ENCODE results near the gene TRIO.

TRIO gene

DNA sequence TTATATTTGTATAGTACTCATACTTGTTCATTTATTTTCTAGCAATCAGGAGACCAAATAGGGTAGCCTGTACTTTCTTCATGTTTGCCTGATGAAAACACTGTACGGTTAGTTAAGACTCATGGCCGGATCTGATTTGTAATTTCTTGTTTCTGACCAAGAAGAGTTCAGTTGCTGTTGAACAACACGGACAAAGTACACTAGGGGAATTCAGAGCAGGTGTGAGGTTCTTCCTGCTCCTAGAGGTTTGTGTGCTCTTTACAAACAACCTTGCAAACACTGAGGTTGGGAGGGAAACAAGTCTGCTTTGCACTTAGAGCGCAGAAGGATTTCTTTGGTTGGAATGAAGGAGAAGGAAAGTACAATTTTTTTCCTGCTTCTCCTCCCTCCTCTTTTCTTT, 69.7 kb downstream of the TRIO start:
- no peak for DNase-seq

DNA sequence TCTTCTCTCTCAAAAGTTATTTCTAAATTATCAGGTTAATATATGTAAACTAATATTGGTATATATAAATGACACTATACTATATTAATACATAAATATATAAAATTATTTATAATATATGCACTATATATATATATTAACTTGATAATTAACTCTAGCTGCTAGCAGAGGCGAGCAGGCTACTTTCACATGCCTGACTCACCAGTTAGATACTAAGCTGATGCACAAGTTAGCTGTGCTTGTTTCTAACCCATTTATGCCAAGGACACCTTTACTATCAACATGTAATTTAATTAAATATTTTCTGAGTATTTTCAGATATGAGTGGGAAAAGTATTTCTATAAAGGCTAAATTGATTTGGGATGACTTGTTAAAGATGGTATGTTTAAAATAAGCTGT, 70.1 kb downstream of the TRIO start:
- no peak for DNase-seq

DNA sequence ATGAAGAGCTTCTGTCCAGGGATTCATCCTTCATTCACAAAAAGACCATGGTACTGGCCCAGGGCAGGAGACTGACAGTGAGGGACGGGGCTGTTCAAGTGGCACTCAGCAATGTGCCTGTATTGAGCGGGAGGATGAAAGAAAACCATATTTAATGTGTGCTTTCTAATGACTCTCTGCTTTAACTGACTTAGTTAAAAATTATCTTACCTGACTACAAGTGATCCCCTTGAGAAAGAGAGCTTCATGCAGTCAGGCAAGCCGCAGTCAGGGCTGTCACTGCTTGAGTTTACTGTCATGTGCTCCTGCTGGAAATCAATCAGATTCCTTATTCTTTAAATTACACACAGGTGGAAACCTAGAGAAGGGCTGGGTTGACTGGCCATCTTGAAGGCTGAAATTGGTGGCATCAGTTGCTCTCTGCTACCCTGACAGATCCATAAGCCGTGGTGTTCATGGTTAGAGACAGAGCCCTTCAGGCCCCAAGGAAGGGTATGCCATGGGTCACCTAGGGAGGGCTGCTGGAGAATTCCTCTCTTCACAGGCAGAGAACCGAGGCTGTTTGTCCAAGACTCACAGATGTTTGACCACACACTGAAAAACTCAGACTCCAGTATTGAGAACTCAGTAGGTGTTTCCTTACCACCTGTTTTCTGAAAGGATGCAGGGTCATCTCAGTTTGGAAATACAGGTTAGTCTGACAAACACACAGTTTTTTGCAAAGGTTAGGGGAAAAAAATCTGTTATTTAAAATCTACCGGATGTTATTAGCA, 70.9 kb downstream of the TRIO start:
- no peak for DNase-seq

DNA sequence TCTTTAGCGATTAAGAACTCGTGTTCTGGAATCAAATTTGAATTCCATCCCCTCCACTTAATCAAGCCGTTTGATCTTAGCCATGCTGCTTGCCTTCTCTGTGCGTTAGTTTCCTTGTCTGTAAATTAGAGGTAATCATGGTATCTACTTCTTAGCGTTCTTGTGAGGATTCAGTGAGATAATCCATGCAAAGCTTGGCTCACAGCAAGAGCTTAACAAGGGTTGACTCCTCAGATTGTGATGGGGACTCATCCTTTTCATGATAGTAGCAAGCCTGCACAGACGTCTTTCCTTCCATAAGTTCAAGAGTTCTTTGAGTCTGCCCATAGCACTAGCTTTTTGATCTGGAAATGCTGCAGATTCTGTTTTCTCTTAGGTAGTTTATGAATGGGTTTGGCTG, 72.8 kb downstream of the TRIO start:
- no peak for DNase-seq

DNA sequence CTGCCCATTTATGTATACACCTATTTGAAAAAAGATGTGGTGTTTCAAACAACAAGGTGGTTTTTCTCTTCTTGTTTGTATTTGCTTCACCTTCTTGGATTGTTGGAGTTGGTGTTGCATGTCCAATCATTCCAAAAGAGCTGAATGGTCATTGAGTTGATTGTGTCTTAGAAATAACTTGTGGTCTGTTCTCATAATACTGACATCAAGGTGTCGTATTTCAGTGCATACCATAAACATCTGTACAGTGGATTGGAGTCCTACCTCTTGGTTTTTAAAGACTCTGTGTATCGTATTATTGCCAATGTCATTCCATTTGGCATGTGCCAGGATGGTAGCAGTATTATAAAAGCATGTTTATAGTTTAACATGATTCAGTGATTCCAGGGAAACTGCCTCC, 73.2 kb downstream of the TRIO start:
- no peak for DNase-seq

DNA sequence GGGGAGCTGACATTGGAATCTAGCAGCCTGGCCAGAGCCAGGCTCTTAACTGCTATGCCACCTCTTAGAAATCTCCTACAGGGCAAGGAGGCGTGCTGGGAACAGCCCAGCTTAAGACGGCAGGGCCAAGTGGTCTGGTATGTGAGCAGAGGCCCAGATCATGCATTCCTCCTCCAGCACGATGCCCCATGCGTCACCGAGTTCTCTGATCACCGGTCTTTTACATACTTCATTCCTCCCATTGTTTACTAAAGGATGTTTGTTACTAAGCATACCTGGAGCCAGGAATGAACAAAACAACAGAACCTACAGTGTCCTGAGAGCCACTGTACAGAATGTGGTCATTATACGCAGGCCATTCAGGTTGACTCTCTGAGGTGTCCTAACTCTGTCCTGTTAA, 73.8 kb downstream of the TRIO start:
- no peak for DNase-seq

DNA sequence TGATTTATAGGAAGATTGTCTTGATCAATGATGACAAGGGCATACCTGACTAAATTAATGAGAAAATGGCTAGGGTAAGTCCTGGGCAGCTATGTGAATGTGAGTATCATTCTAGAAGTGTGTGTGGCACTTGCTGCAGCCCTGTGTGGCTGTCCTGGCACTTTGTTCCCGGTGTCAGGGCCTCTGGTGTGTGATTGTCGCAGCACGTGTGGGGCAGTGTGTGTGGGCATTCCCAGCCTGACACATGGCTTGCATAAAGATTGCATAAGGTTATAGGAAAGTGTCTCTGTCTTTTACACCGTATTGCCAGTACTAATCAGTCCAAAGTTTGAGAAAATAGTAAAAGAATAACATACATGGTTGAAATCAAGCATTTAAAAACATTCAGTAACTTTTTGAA, 74.4 kb downstream of the TRIO start:
- no peak for DNase-seq

DNA sequence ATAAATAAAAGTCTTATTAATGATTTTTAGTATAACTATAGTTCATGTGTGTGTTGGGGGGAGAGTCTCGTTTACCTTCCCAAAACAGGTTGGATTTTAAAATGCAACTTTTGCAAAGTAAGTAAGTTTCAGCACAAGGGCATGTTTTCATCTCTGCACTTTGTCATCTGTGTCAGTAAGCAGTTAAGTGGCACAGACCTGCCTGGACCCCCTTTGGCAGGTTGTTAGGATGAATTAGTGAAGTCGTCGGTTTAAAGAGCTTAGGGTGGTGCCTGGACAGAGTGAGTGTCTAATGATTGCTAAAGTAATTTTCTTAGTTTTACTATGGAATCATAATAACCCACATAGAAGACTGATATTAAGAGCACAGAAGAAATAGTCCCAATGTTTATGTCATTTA, 74.9 kb downstream of the TRIO start:
- DNase-seq = no peak

DNA sequence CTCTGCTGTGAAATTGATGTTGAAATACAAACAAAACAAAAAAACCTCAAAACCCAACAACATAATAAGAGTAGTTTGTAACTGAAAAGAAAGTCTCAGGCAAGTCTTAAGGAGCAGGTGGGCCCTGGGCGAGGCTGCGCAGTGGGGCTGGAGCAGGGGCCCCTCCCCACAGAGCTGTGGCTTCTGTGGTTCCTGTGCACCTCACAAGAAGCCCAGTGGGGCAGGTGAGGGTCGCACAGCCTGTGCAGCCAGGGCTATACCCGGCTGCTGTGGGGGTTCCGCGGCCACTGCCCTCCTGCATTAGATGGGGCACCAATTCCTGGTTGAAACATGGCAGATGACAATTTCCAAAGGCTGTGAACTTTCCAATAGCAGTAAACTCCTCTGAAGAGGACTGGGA, 75.3 kb downstream of the TRIO start:
- DNase-seq = no peak

DNA sequence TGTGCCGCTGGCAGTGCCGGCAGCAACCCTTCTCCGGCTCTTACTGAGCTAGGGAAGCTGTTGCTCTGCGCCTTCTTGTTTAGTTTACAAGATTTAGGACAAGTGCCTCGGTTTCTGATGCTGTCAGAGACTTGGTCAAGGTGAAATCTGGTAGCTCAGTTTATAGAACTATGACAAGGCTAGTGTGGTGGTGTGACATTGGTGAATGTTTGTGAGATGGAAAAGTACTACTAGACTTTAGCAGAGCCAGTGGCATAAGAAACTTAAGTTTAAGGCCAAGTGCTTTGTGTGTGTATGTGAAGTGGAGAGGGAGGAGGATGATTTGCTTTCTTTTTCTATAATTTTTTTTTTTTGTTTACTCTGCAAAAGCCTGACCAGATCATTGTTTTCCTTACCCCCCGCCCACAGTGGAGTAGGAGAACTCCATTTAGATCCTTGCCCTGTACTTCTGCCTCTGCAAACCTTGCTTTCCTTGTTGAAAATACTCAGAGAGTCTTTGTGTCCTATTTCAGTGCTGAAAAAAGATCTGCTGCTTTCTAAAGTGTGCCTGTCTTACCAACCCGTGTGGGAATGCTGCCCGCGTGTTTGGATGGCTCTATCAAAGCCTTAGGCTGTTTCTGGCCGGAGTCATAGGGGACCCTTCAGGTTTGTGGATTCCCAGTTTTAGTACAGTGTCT, 75.9 kb downstream of the TRIO start:
- DNase-seq = no peak

DNA sequence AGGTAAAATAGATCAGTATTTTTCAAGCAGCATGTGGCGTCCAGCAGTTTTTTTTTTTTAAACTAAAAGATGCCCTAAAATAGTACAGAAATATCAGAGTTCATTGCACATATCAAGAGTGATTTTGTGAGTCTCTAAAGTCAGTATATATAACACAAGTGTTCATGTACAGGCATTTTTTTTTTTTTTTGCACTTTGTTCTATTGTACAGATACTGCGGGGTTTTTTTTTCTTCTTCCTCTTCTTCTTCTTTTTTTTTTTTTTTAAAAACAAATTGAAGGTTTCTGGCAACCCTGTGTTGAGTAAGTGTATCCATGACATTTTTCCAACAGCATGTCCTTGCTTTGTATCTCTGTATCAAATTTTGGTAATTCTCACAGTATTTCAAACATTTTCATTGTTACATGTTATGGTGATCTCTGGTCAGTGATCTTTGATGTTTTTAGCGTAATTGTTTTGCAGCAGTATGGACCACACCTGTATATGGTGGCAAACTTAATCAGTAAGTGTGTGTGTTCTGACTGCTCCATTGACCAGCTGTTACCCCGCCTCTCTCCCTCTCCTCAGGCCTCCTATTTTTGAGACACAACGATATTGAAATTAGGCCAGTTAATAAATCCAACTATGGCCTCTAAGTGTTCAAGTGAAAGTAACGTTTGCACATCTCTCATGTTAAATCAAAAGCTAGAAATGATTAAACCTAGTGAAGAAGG, 76.8 kb downstream of the TRIO start:
- no peak for DNase-seq

DNA sequence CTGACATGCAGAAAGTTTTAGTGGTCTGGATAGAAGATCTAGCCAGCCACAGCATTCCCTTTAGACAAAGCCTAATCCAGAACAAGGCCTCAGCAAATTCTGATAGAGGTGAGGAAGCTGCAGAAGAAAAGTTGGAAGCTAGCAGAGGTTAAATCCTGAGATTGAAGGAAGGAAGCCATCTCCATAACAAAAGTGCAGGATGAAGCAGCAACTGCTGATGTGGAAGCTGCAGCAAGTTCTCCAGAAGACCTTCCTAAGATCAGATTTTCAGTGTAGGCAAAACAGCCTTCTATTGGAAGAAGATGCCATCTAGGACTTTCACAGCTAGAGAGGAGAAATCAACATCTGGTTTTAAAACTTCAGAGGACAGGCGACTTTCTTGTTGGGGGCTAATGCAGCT, 77.5 kb downstream of the TRIO start:
- DNase-seq = no peak

DNA sequence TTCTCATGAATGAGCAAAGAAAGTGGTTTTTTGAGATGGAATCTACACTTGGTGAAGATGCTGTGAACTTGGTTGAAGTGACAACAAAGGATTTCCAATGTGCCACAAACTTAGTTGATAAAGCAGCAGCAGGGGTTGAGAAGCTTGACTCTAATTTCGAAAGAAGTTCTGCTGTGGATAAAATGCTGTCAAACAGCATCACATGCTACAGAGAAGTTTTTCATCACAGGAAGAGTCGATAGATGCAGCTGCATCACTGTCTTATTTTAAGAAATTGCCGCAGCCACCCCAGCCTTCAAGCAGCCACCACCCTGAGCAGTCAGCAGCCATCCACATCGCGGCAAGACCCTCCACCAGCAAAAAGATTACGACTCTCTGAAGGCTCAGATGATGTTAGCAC, 78.6 kb downstream of the TRIO start:
- no peak for DNase-seq

DNA sequence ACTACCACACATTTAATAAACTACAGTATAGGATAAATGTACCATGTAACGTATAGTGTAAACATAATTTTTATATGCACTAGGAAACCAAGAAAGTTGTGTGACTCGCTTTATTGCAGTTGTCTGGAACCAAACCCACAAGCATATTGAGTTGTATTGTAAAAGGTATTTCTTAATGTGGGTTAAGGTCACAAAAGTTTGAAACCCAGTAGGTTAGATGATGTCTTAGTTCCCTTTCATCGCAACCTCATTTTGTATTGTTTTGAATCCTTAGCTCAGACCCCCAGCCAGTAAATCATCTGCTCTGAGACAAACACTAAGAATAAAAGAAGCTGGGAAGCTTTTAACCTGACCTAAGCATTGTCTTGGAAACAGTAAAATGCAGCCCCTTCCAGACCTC, 79.1 kb downstream of the TRIO start:
- no peak for DNase-seq

DNA sequence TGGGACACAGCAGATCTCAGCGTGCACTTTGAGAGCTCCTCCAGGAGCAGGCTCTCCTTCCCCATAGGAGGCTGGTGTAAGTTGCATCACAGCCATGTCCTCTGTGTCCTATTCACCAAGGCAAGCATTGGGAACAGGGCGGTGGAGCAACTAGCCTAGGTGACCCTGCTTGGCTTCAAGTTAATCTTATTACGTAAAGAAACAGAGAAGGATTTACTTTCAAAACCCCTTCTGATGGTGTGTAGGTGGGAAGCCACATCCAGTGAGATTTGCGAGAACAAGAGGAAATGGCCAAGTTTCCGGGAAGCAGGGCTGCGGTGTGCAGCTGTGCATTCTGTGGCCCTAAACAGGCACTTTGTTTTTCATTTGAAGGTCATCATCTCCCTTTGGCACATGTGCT, 80.2 kb downstream of the TRIO start:
- DNase-seq = no peak

DNA sequence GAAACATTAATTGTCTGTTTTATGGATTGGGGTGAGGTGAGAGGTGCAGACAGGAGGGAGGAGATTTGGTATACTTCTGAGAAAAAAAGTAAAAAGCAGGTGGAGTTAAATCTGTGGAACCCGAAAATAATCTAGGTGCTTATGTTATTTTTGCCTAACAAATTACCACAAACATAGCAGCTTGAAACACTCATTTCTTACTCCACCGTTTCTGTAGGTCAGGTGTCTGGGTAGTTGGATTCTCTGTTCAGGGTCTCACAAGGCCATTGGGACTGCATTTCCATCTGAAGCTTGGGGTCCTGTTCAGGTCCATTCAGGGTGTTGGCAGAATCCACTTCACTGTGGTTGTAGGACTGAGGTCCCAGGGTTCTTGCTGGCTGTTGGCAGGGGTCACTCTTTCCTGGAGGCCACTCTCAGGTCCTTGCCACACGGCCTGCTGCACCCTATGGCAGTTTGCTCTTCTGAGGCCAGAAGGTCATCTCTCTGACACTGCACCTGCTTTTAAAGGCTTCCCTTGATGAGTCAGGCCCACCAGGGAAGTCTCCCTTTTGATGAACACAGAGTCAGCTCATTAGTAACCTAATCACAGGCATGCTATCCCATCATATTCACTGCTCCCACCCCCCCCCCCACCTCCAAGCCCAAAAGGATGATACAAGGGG, 82.2 kb downstream of the TRIO start:
- DNase-seq = no peak

DNA sequence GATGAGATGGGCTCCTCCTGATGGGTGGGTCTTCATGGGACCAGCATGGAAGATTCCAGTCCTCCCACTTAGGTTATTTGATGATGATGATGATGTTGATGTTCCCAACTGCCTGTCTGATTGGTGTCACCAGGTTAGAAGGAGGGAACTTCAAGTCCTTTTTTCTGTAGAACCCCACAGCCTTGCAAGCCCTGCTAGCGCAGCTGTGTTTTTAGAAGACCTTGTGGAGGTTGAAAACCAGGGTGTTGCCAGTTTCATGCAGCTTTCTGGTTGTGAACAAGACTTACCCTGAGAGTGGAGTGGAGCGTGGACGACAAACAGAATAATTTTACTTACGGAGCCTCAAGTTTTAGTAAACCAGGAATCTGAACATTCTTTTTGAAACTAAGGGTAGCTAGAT, 83.0 kb downstream of the TRIO start:
- no peak for DNase-seq

DNA sequence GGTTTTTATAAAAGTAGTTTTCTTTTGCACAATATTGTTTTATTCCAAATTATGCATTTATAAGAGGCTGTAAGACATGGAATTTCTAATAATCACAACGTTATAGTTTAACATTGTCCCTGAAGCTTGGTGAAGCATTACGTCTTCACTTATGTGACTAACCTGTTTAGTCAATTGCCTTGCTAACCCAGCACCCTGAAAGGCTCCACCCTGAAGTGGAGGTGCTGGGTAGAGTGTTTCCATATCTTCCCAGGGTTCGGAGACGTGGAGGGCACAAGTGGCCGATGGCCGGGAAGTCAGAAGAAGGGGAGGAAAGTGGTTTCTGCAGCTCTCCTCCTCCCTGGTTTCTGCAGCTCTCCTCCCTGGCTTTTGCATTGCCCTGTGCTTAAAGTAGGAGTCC, 83.4 kb downstream of the TRIO start:
- DNase-seq = no peak

DNA sequence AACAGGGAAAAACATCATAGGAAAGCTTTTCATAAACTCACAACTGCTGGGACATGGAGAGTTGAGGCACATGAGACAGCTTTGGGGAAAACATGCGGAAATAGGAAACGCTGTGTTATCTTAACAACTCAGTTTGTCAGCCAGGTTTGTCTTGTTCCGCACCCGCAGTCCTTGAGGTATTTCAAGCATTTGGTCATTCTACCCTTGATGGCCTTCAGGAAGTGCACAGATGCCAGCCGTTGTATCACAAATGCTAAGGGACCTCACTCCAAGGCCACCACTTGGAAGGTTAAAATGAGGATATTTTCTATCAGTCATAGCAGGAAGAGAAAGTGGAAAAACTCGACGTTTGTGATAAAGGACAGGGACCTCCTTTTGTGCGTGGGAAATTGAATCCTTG, 83.8 kb downstream of the TRIO start:
- DNase-seq = no peak

DNA sequence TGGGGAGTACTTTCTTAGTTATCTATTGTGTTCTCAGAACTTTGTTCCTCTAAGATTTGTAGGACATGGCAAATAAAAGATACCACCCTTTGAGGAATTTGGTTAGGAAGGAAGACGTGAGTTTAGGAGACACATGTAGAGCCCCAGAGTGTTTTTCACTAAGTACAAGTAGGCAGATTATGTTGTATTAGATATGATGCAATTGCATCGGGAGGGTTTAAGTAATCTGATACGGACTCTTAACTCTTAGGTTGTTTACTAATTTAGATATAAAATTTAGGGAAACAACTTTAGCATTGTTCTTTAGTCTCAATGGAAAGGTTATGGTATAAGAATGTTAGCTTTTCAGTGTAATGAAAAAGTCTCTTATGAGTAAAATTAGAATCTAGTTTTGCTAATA, 84.4 kb downstream of the TRIO start:
- DNase-seq = no peak

DNA sequence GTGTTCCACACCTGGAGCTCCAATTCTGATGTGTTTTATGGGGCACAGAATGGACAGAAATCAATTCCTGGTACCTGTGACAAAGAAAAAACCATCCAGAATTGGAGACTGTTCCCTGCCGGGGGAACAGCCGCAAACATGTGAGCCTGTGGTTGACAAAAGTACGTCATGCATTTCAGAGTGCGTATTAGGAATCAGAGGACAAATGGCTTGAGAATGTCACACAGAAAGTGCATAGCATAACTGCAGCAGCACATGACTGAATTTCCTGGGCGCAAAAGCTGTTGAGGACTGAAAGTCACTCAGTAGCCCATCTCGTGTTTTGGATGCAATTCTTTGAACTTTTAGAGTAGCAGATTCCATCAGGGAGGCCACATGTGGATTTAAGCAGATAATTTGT, 85.1 kb downstream of the TRIO start:
- DNase-seq = no peak

DNA sequence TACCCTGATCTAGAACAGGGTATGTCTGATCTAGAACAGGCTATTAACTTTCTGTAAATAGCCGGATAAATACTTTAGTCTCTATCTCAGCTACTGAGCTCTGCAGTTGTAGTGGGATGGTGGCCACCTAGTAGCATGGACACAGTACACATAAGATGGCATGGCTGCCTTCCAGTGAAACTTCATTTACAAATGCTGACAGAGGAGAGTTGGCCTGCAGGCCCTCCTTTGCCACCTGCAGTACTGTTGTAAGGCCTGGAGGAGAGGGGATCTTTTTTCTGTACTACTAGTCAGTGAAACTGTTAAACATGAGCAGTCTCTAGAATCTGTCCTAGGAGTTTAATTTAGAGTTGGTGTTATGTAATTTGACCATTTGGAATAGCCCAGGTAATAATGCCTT, 86.0 kb downstream of the TRIO start:
- DNase-seq = no peak

DNA sequence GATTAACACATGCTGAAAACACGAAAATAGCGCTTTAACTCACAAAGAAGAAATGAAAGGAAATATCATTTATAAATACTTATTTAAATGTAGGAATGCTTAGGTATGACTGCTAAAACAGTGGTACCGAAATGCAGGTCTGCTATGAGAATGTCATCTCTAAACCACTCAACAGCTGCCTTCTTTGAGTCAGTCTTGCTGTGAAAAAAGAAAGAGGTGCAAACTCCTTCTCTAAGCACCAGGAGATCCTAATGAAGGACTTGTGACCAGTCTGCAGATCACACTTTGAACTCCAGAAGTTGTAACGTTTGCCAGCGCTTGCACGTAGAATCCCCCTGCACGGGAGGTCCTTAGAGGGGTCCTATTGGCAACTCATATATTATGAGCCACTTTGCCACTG, 86.6 kb downstream of the TRIO start:
- DNase-seq = no peak

DNA sequence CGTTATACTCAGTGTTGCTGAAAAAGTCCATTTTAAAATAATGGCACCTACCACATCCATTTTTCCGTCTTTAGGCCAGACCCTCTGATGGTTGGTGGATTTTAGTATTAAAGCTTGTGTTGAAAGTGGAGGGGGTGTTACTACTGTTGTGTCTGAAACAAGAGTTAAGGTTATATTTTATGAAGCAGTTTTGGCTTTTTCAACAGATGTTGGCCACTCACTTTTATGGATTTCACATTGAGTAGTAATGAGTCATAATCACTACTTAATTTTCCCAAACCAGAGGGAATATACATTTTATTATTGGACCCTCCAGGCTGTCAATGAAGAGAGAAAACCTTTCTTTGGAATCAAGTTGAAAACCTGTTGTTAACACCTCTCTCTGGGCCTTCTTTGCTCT, 88.0 kb downstream of the TRIO start:
- no peak for DNase-seq

Measured in activated CD4-positive, alpha-beta T cell treated with anti-CD3 and anti-CD28 coated beads for 48 hours (primary cell).